ENCODE measurements around the gene ENPP6. TPM values are rescaled to one million over a fixed set of nuclear protein-coding genes. Genes with fewer than 3 reads are reported as not detected.

The ENPP6 gene
- total and polyA plus RNA-seq, 2 of the 13 experiments (the other 11 are each of a cell fraction or from before 2014, with no cell fraction given): not detected

DNA sequence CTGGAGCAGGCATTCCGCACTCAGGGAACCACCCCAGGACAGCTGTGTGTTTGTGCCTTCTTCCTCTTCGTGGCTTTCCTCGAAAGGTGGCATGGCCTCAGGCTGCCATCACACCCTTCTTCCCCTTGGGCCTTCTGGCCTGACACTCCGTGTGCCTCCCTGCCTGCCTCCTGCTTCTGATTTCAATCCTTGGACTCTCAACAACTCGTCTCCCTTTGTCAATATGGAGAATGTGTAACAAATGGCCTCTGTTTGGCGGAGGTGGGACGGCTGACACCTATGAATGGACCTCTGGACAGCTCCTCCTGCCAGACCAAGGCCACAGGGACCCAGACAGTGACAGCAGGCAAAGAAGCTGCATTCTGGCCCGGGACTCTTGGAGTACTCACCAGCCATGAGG is 137.0 kb downstream of the ENPP6 start (continued):
- TF ChIP-seq, protein P1, sequence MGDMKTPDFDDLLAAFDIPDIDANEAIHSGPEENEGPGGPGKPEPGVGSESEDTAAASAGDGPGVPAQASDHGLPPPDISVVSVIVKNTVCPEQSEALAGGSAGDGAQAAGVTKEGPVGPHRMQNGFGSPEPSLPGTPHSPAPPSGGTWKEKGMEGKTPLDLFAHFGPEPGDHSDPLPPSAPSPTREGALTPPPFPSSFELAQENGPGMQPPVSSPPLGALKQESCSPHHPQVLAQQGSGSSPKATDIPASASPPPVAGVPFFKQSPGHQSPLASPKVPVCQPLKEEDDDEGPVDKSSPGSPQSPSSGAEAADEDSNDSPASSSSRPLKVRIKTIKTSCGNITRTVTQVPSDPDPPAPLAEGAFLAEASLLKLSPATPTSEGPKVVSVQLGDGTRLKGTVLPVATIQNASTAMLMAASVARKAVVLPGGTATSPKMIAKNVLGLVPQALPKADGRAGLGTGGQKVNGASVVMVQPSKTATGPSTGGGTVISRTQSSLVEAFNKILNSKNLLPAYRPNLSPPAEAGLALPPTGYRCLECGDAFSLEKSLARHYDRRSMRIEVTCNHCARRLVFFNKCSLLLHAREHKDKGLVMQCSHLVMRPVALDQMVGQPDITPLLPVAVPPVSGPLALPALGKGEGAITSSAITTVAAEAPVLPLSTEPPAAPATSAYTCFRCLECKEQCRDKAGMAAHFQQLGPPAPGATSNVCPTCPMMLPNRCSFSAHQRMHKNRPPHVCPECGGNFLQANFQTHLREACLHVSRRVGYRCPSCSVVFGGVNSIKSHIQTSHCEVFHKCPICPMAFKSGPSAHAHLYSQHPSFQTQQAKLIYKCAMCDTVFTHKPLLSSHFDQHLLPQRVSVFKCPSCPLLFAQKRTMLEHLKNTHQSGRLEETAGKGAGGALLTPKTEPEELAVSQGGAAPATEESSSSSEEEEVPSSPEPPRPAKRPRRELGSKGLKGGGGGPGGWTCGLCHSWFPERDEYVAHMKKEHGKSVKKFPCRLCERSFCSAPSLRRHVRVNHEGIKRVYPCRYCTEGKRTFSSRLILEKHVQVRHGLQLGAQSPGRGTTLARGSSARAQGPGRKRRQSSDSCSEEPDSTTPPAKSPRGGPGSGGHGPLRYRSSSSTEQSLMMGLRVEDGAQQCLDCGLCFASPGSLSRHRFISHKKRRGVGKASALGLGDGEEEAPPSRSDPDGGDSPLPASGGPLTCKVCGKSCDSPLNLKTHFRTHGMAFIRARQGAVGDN (CRISPR knock-in tag; IDR thresholded peaks at IDR 0.05): peak; percentile 58
- peak; percentile 39; the same call in 1 of the 2 replicates for TF ChIP-seq NCOA2 (CRISPR knock-in tag; IDR thresholded peaks at IDR 0.05)
- peak; percentile 56; the same call in 1 of the 2 replicates for TF ChIP-seq ARNTL (CRISPR knock-in tag; IDR thresholded peaks at IDR 0.05)
- TF ChIP-seq ZNF713 (CRISPR knock-in tag; IDR thresholded peaks at IDR 0.05): no peak
- TF ChIP-seq ARID2 (CRISPR knock-in tag; IDR thresholded peaks at IDR 0.05; ENCODE audit: borderline replicate concordance): no peak
- TF ChIP-seq ZMYM3 (CRISPR knock-in tag; IDR thresholded peaks at IDR 0.05): peak; percentile 59; the same call in 1 of the 2 replicates
- no peak for TF ChIP-seq ZBTB46 (CRISPR knock-in tag; IDR thresholded peaks at IDR 0.05; ENCODE audit: borderline replicate concordance)
- peak; percentile 50; the same call in 1 of the 2 replicates for TF ChIP-seq SOX5 (CRISPR knock-in tag; IDR thresholded peaks at IDR 0.05; ENCODE audit: borderline replicate concordance)
- TF ChIP-seq UBTF (CRISPR knock-in tag; IDR thresholded peaks at IDR 0.05): 0 out of 2 replicates have a peak, but pooled peaks have one; percentile 25
- TF ChIP-seq ZNF430 (CRISPR knock-in tag; IDR thresholded peaks at IDR 0.05): peak; percentile 35; the same call in 1 of the 2 replicates
- TF ChIP-seq ZNF709 (CRISPR knock-in tag; IDR thresholded peaks at IDR 0.05): peak; percentile 41; the same call in 1 of the 2 replicates
- TF ChIP-seq, protein P2, sequence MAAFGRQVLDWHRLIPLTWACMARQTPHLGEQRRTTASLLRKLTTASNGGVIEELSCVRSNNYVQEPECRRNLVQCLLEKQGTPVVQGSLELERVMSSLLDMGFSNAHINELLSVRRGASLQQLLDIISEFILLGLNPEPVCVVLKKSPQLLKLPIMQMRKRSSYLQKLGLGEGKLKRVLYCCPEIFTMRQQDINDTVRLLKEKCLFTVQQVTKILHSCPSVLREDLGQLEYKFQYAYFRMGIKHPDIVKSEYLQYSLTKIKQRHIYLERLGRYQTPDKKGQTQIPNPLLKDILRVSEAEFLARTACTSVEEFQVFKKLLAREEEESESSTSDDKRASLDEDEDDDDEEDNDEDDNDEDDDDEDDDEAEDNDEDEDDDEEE (CRISPR knock-in tag; IDR thresholded peaks at IDR 0.05): 0 out of 2 replicates have a peak, but pooled peaks have one; percentile 29
- peak; percentile 90 for TF ChIP-seq MIER2 (CRISPR knock-in tag; IDR thresholded peaks at IDR 0.05)
- TF ChIP-seq, protein P3, sequence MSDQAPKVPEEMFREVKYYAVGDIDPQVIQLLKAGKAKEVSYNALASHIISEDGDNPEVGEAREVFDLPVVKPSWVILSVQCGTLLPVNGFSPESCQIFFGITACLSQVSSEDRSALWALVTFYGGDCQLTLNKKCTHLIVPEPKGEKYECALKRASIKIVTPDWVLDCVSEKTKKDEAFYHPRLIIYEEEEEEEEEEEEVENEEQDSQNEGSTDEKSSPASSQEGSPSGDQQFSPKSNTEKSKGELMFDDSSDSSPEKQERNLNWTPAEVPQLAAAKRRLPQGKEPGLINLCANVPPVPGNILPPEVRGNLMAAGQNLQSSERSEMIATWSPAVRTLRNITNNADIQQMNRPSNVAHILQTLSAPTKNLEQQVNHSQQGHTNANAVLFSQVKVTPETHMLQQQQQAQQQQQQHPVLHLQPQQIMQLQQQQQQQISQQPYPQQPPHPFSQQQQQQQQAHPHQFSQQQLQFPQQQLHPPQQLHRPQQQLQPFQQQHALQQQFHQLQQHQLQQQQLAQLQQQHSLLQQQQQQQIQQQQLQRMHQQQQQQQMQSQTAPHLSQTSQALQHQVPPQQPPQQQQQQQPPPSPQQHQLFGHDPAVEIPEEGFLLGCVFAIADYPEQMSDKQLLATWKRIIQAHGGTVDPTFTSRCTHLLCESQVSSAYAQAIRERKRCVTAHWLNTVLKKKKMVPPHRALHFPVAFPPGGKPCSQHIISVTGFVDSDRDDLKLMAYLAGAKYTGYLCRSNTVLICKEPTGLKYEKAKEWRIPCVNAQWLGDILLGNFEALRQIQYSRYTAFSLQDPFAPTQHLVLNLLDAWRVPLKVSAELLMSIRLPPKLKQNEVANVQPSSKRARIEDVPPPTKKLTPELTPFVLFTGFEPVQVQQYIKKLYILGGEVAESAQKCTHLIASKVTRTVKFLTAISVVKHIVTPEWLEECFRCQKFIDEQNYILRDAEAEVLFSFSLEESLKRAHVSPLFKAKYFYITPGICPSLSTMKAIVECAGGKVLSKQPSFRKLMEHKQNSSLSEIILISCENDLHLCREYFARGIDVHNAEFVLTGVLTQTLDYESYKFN (CRISPR knock-in tag; conservative IDR thresholded peaks at IDR 0.05): peak; percentile 75
- TF ChIP-seq BORCS8-MEF2B (CRISPR knock-in tag; IDR thresholded peaks at IDR 0.05): peak; percentile 67; the same call in 1 of the 2 replicates
- TF ChIP-seq ZNF256 (CRISPR knock-in tag; conservative IDR thresholded peaks at IDR 0.05): no peak
- TF ChIP-seq HNRNPH1 (optimal IDR thresholded peaks at IDR 0.05; ENCODE audit: low read depth, low read length): no peak

Data from HepG2 (cell line).